BLaER1 (cell line): ENCODE measurements around the gene EFL1.

Experiments
- H3K27ac ChIP-seq: shearing (Covaris generic); formaldehyde crosslinking; 2 replicates; pipeline ENCODE4 v1.8.1; 2022
- H3K27me3 ChIP-seq: shearing (Covaris generic); formaldehyde crosslinking; 2 replicates; pipeline ENCODE4 v1.8.1; 2022
- H3K36me3 ChIP-seq: shearing (Covaris generic); formaldehyde crosslinking; 2 replicates; pipeline ENCODE4 v1.8.1; 2022
- H3K4me1 ChIP-seq: shearing (Covaris generic); formaldehyde crosslinking; 2 replicates; pipeline ENCODE4 v1.8.1; 2022
- H3K4me2 ChIP-seq: shearing (Covaris generic); formaldehyde crosslinking; 2 replicates; pipeline ENCODE4 v1.8.1; 2022
- H3K4me3 ChIP-seq: shearing (Covaris generic); formaldehyde crosslinking; 2 replicates; pipeline ENCODE4 v1.8.1; 2022
- H3K9ac ChIP-seq: shearing (Covaris generic); formaldehyde crosslinking; 2 replicates; pipeline ENCODE4 v1.8.1; 2022
- H3K9me3 ChIP-seq: shearing (Covaris generic); formaldehyde crosslinking; 2 replicates; pipeline ENCODE4 v1.8.1; 2022
- H4K20me1 ChIP-seq: shearing (Covaris generic); formaldehyde crosslinking; 2 replicates; pipeline ENCODE4 v1.8.1; 2022
- Cebpa-rat ChIP-seq: shearing (Covaris generic); IDR thresholded peaks from 2 replicates; pipeline ENCODE4 v1.8.1; 2022

Gene EFL1

DNA sequence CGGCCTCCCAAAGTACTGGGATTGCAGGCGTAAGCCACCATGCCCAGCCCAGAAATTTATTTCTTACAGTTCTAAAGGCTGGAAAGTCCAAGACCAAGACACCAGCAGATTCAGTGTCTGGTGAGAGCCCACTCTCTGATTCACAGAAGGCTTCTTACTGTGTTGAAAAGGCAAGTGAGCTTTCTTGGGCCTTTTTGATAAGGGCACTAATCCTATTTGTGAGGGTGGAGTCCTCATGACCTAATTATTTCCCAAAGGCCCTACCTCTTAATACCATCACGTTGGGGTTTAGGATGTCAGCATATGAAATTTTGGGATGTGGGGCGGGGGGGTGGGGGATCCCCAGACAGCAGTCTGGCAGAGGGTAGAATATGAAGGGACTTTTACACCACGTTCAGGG, 169.2 kb downstream of the EFL1 start:
- Histone ChIP-seq H3K27me3 (no peaks in the 10 kb centered on the region), H3K36me3 (no peaks in the 10 kb centered on the region), H3K9ac (no peak overlapping the region), H3K4me1 (no peaks in the 10 kb centered on the region), H3K4me2 (no peak overlapping the region), H4K20me1 (no peaks in the 10 kb centered on the region), H3K27ac (no peak overlapping the region), H3K9me3 (no peaks in the 10 kb centered on the region), H3K4me3 (no peak overlapping the region)
- no peak for TF ChIP-seq Cebpa-rat

- H3K4me2 ChIP-seq: no peak overlapping the region
- TF ChIP-seq Cebpa-rat: no peak
- no peaks in the 10 kb centered on the region for H4K20me1 ChIP-seq
- no peaks in the 10 kb centered on the region for H3K4me1 ChIP-seq
- no peaks in the 10 kb centered on the region for H3K36me3 ChIP-seq
- H3K9me3 ChIP-seq: no peaks in the 10 kb centered on the region
- no peaks in the 10 kb centered on the region for H3K27me3 ChIP-seq
- no peak overlapping the region for H3K27ac ChIP-seq
- H3K4me3 ChIP-seq: no peak overlapping the region
- H3K9ac ChIP-seq: no peak overlapping the region
Observed at GRCh38 chr15:82091636-82092140, 170.8 kb downstream of the EFL1 start.

DNA sequence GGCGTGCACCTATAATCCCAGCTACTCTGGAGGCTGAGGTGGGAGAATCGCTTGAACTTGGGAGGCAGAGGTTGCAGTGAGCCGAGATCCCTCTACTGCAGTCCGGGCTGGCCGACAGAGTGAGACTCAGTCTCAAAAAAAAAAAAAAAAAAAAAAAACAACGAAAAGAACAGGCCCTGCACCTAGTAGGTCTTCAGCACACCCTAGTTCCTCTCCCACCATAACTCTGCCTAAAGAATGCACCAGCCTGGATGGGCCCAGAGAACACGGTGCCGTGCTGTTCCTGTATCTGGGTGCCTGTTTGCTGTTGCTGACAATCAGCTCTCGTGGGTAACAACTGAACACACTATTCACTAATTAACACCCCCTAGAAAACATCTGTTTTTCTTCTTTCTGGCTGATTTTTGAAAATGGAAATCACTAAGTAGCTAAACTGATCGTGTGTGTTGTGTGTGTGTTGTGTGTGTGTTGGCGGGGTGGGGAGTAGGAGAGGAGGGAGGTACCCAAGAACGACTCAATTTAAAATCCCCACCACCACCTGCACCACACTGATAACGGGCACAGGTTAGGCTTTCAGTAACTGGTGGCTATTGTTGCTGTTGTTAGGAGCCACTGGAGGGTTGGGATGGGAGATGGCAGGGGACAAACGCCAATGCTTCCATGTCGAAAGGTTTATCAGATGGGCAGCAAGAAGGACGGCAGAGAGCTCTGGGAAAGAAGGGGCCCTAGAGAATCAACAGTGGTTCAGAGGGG, 176.1 kb downstream of the EFL1 start:
- no peak overlapping the region for H3K4me3 ChIP-seq
- no peak for TF ChIP-seq Cebpa-rat
- H3K27me3 ChIP-seq: no peaks in the 10 kb centered on the region
- no peak overlapping the region for H3K4me2 ChIP-seq
- no peaks in the 10 kb centered on the region for H3K4me1 ChIP-seq
- H3K9me3 ChIP-seq: no peaks in the 10 kb centered on the region
- H3K9ac ChIP-seq: no peak overlapping the region
- H3K36me3 ChIP-seq: no peaks in the 10 kb centered on the region
- no peak overlapping the region for H3K27ac ChIP-seq
- H4K20me1 ChIP-seq: no peaks in the 10 kb centered on the region

DNA sequence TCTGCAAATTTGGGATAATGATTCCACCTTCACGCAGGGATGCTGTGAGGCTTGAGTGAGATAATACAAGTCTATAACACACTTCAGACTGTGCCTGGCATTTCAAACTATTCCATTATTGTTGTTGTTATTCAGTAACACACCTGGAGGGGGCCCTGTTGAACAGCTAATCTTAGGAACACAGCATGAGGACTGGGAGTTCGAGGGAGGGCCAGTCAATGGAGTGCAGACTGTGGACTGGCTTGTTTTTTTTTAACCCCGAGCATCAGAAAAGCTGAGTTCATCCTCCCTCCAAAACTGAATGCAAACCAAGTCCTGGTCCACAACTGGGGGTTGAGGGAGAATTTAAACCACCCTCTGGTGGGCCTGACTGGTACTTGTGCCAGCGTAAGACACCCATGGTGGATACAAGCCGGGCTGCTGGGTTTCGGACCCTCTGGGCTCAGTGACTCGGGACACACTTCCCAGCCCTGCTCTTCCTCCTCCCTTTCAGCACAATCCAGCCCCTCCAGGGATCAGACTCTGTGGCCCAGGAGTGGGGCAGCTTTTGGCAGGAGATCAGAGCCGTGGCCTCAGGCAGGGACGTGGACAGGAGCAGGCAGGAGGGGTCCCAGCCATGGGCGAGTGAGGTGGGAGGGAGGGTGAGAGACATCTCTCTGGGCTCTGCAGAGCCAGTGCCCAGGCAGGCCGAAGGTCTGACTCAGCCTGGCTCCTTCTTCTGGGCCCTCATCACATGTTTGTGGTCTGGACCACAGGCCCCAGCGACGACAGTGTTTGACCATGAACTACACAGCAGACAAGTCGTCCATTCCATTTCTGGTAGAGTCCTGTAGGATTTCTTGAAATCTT, 180.4 kb downstream of the EFL1 start:
- Histone ChIP-seq H4K20me1 (no peaks in the 10 kb centered on the region), H3K27ac (no peak overlapping the region), H3K9ac (no peak overlapping the region), H3K9me3 (no peaks in the 10 kb centered on the region), H3K4me2 (no peak overlapping the region), H3K36me3 (no peaks in the 10 kb centered on the region), H3K4me1 (no peaks in the 10 kb centered on the region), H3K27me3 (no peaks in the 10 kb centered on the region), H3K4me3 (no peak overlapping the region)
- TF ChIP-seq Cebpa-rat: no peak

DNA sequence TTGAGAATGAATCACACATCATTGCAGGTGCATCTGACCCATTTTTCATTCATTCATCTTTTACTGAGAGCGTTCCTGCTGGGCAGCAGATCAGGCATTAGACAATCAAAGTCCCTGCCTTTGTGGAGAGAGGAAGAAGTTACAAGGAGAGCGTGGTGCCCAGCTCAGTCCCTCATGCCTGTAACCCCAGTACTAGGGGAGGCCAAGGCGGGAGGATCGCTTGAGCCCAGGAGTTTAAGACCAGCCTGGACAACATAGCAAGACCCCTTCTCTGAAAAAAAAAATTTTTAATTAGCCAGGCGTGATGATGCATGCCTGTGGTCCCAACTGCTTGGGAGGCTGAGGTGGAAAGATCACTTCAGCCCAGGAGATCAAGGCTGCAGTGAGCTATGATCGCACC, 181.8 kb downstream of the EFL1 start:
- H3K4me2 ChIP-seq: no peak overlapping the region
- TF ChIP-seq Cebpa-rat: no peak
- H3K36me3 ChIP-seq: no peaks in the 10 kb centered on the region
- no peaks in the 10 kb centered on the region for H3K9me3 ChIP-seq
- no peaks in the 10 kb centered on the region for H3K27me3 ChIP-seq
- no peak overlapping the region for H3K27ac ChIP-seq
- H3K9ac ChIP-seq: no peak overlapping the region
- H3K4me1 ChIP-seq: no peaks in the 10 kb centered on the region
- H4K20me1 ChIP-seq: no peaks in the 10 kb centered on the region
- H3K4me3 ChIP-seq: no peak overlapping the region
